ENCODE data around the gene PRELID1.

GRCh38 chr5:177302354-177303110 lies 1.1 kb upstream of the PRELID1 start:
- TF ChIP-seq CTCF (IDR thresholded peaks at IDR 0.05): no peak
- TF ChIP-seq POLR2A (IDR thresholded peaks at IDR 0.05): no peak
